Endodermal cell (in vitro differentiated cells): Measurements from ENCODE around the gene GABRG1. TPM values are rescaled to one million over a fixed set of nuclear protein-coding genes. Genes with fewer than 3 reads are reported as not detected.

Source experiments
- DNase-seq: peaks from one replicate; pipeline ENCODE4 v3.0.0-alpha.2; 2017
- H3K27ac ChIP-seq: 2 replicates; pipeline ENCODE4 v1.5.1; 2013; ENCODE audit warnings: mild to moderate bottlenecking, low read depth, low read length, moderate library complexity
- H3K27me3 ChIP-seq: 2 replicates; pipeline ENCODE4 v1.6.1; 2013; ENCODE audit warnings: mild to moderate bottlenecking, low read length, moderate library complexity; ENCODE audit not compliant: insufficient read depth, control insufficient read depth, poor library complexity, severe bottlenecking
- H3K36me3 ChIP-seq: 2 replicates; pipeline ENCODE4 v1.7.0; 2013; ENCODE audit warnings: mild to moderate bottlenecking, low read length, moderate library complexity; ENCODE audit not compliant: control insufficient read depth, insufficient read depth
- H3K4me1 ChIP-seq: one replicate; pipeline ENCODE4 v1.7.0; 2013; ENCODE audit warnings: low read length; ENCODE audit not compliant: control insufficient read depth, insufficient read depth
- H3K4me3 ChIP-seq: 2 replicates; pipeline ENCODE4 v1.5.1; 2013; ENCODE audit warnings: mild to moderate bottlenecking, low read length, moderate library complexity
- H3K9ac ChIP-seq: 2 replicates; pipeline ENCODE4 v1.6.1; 2013; ENCODE audit warnings: mild to moderate bottlenecking, low read length, moderate library complexity; ENCODE audit not compliant: poor library complexity, severe bottlenecking; ENCODE audit errors: extremely low read depth
- H3K9me3 ChIP-seq: 2 replicates; pipeline ENCODE4 v1.6.1; 2013; ENCODE audit warnings: mild to moderate bottlenecking, low read length, moderate library complexity; ENCODE audit not compliant: control insufficient read depth
- H3K27ac Mint-ChIP-seq: 2 replicates; pipeline ENCODE4 v1.8.0; 2020; ENCODE audit warnings: mixed read lengths
- H3K27me3 Mint-ChIP-seq: 2 replicates; pipeline ENCODE4 v1.8.0; 2021; ENCODE audit warnings: mild to moderate bottlenecking, mixed read lengths; ENCODE audit not compliant: insufficient read depth
- H3K36me3 Mint-ChIP-seq: 2 replicates; pipeline ENCODE4 v1.8.0; 2020; ENCODE audit warnings: low read depth, mixed read lengths
- H3K4me1 Mint-ChIP-seq: 2 replicates; pipeline ENCODE4 v1.8.0; 2020; ENCODE audit warnings: mixed read lengths
- H3K4me3 Mint-ChIP-seq: 2 replicates; pipeline ENCODE4 v1.8.0; 2020; ENCODE audit warnings: mild to moderate bottlenecking, moderate library complexity, mixed read lengths
- H3K9me3 Mint-ChIP-seq: 2 replicates; pipeline ENCODE4 v1.8.0; 2020; ENCODE audit warnings: mild to moderate bottlenecking, mixed read lengths
- WGBS, 2 experiments: methylation state at CpG; one replicate each; pipeline versions ENCODE4 v1.1.5 to v1.1.7; 2013; ENCODE audit warnings: missing lambda C conversion rate in 2 of 2, mixed read lengths in 1 of 2; ENCODE audit not compliant: insufficient coverage in 1 of 2, insufficient read length in 1 of 2; 5-methylcytosine and 5-hydroxymethylcytosine counted together
- total RNA-seq, 2 donors: library from RNA; stranded (reverse); fragmentation: NEBNext Ultra II Directional in 1 of 2; extraction: Animal tissue kit (Norgen Biotek cat#: 25700) in 1 of 2; gene quantifications; 2 replicates in 1 of 2; 3 replicates in 1 of 2; pipeline ENCODE4 v1.2.1, GENCODE V29; 2021
- TF ChIP-seq, protein P1 (sequence below): fragments of 200-600 bp; sonication (generic); conservative IDR thresholded peaks from 2 replicates; pipeline ENCODE4 v1.5.0; 2021; ENCODE audit warnings: antibody characterized with exemption, mild to moderate bottlenecking

GABRG1 gene
- total RNA-seq, 2 donors from 2014 or later, result 0.07 to 0.09 TPM

DNA sequence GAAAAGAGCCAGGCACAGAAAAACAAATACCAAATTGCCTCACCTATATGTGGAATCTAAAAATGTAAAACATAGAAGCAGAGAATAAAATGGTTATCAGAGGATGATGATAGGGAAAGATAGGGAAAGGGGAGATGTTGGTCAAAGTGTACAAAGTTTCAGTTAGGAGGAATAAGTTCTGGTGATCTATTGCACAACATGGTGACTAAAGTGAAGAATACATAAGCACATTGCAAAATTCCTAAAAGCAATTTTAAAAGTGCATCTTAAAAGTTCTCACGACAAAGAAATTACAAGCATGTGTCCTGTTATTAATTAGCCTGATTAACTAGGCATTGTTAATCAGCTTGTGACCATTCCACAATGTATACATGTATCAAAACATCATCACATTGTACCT lies 136.0 kb downstream of the GABRG1 start:
- no peak for DNase-seq
- 86% methylated on average over 1 of the region's 1 CpG; no CpG with 5 or more reads in 1 of the 2 experiments for WGBS, 2 experiments
- Histone ChIP-seq H3K27me3 (no peaks in the 10 kb centered on the region), H3K9me3 (peaks cover 13% of the 10 kb centered on the region), H3K4me1 (no peaks in the 10 kb centered on the region), H3K27ac (no peak overlapping the region), H3K9ac (no peak overlapping the region), H3K4me3 (no peak overlapping the region), H3K36me3 (no peaks in the 10 kb centered on the region)
- H3K36me3 Mint-ChIP-seq, result no peaks in the 10 kb centered on the region
- peaks cover 12% of the 10 kb centered on the region for H3K27me3 Mint-ChIP-seq
- no peak overlapping the region for H3K27ac Mint-ChIP-seq
- peaks cover 8% of the 10 kb centered on the region for H3K4me1 Mint-ChIP-seq
- TF ChIP-seq, protein P1, sequence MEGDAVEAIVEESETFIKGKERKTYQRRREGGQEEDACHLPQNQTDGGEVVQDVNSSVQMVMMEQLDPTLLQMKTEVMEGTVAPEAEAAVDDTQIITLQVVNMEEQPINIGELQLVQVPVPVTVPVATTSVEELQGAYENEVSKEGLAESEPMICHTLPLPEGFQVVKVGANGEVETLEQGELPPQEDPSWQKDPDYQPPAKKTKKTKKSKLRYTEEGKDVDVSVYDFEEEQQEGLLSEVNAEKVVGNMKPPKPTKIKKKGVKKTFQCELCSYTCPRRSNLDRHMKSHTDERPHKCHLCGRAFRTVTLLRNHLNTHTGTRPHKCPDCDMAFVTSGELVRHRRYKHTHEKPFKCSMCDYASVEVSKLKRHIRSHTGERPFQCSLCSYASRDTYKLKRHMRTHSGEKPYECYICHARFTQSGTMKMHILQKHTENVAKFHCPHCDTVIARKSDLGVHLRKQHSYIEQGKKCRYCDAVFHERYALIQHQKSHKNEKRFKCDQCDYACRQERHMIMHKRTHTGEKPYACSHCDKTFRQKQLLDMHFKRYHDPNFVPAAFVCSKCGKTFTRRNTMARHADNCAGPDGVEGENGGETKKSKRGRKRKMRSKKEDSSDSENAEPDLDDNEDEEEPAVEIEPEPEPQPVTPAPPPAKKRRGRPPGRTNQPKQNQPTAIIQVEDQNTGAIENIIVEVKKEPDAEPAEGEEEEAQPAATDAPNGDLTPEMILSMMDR, result no peak
- peaks cover 6% of the 10 kb centered on the region for H3K9me3 Mint-ChIP-seq
- H3K4me3 Mint-ChIP-seq, result no peak overlapping the region
